GM12801 (cell line): ENCODE results near the gene SLC17A5.

Experiments
- TF ChIP-seq, protein P1 (sequence below): IDR thresholded peaks from one replicate; pipeline ENCODE4 v1.5.1; 2011; ENCODE audit warnings: control low read depth; ENCODE audit not compliant: insufficient read length; ENCODE audit errors: extremely low read depth

Gene SLC17A5

DNA sequence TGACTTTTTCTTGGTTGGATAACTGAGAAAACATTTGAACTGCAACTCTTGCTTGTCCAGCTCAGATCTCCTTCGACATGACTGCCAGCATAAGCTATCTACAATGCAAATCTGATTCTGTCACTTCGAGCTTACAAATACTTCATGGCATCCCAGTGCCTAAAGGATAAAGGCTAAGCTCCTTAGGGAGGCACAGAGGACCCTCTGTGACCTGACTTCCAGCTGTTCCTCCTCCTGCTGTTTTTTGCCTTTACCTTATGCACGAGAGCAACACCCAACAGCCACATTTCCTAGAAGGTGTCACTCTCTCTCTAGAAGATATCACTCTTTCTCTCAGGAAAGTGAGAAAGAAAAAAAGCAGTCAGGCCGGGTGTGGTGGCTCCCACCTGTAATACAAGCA lies 23.4 kb downstream of the SLC17A5 start:
- TF ChIP-seq, protein P1, sequence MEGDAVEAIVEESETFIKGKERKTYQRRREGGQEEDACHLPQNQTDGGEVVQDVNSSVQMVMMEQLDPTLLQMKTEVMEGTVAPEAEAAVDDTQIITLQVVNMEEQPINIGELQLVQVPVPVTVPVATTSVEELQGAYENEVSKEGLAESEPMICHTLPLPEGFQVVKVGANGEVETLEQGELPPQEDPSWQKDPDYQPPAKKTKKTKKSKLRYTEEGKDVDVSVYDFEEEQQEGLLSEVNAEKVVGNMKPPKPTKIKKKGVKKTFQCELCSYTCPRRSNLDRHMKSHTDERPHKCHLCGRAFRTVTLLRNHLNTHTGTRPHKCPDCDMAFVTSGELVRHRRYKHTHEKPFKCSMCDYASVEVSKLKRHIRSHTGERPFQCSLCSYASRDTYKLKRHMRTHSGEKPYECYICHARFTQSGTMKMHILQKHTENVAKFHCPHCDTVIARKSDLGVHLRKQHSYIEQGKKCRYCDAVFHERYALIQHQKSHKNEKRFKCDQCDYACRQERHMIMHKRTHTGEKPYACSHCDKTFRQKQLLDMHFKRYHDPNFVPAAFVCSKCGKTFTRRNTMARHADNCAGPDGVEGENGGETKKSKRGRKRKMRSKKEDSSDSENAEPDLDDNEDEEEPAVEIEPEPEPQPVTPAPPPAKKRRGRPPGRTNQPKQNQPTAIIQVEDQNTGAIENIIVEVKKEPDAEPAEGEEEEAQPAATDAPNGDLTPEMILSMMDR = no peak

- TF ChIP-seq, protein P1 = no peak
These were observed 28.9 kb downstream of the SLC17A5 start for GRCh38 chr6:73624896-73625295.

- TF ChIP-seq, protein P1 = no peak
These were observed 39.0 kb downstream of the SLC17A5 start for GRCh38 chr6:73614802-73615201.

GRCh38 chr6:73613806-73614536 lies 39.8 kb downstream of the SLC17A5 start:
- TF ChIP-seq, protein P1 = no peak

DNA sequence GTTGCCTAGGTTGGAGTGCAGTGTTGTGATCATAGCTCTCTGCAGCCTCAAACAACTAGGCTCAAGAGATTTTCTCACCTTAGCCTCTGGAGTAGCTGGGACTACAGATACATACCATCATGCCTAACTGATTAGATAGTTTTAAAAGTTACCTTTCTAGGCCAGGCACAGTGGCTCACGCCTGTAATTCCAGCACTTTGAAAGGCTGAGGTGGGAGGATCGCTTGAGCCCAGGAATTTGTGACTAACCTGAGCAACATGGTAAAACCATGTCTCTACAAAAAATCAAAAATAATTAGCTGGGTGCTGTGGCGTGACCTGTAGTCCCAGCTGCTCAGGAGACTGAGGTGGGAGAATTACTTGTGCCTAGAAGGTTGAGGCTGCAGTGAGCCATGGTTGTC lies 41.2 kb downstream of the SLC17A5 start:
- TF ChIP-seq, protein P1 = no peak

- TF ChIP-seq, protein P1 = no peak
These were observed 43.1 kb downstream of the SLC17A5 start for GRCh38 chr6:73610444-73611275.

- TF ChIP-seq, protein P1 = no peak
These were observed 45.0 kb downstream of the SLC17A5 start for GRCh38 chr6:73608761-73609160.
